ENCODE measurements around the gene COMMD1.
"Not testable (repeated sequence)": the region's sequence is repeated elsewhere in the genome, so short reads cannot be mapped to it uniquely, and the experiment has no call there.

COMMD1 gene

DNA sequence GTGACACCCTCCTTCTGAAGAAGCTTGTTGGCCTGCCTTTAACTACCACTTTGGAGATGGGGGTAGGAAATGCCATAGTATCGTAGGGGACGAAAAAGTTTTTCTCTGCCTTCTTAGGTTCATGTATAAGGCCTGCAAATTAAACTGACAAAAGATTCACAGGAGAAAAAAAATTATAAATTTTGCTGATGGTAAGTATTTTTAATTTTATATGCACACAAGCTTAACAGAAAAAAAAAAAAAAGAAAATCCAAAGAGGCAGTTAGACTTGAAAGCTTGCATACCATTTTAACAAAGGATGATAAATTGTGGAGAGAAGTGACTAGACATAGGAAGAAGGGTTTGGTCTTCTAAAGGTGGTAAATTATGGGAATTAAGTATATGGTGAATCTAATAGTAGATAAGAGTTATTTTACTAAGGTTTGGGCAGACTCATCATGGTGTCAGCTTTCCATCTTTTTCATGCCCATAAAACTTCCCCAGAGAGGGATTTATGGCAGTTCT lies 227.9 kb downstream of the COMMD1 start:
- no peak overlapping the region for H3K4me3 Mint-ChIP-seq
- peaks cover 3% of the 10 kb centered on the region for H3K36me3 Mint-ChIP-seq (ENCODE audit: low read depth)
- H3K4me1 Mint-ChIP-seq = peaks cover 10% of the 10 kb centered on the region
- DNase-seq = no peak
- H3K9me3 Mint-ChIP-seq = peaks cover 4% of the 10 kb centered on the region
- ATAC-seq = no peak
- H3K27ac Mint-ChIP-seq = no peak overlapping the region
- H3K27me3 Mint-ChIP-seq = no peaks in the 10 kb centered on the region

DNA sequence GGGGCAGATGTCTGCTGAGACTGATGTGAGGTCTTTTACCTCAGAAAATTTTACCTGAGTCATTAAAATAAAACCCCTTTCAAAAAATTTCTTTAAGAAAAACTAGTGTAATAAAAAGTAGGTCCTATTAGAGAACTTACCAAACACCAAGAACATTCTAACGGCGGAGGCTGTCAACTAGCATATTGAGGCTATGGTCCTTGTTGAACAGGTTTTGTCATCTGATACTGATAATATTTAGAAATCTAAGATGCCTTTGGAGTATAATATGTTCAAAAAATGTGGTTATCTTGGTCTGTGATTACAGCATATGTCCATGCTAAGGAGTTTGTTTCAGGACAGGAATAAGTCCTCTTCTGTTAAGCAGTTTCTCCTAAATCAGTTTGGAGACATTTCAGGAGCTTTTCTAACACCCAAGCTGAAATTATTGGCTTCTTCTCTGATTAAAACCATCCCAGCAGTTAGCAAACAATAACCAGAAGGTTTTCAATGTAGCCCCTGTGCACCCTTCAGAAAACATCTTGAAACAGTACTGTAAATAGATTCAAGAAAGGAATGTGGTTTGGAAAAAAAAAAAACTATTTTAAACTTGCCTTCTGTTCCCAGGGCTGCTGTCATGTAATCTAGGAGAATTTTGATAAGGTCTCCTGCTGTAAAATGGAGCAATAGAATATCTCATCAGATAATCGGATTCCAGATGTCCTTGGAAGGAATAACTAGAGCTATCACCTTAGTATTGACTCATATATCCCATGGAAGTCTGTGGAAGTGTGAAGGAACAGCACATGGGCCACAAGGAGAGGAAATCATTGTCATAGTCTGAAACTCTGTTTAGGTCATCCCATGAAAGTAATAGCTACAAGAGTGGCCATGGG lies 231.7 kb downstream of the COMMD1 start:
- Mint-ChIP-seq H3K4me1 (peaks cover 7% of the 10 kb centered on the region), H3K4me3 (no peak overlapping the region), H3K27me3 (no peaks in the 10 kb centered on the region), H3K9me3 (peaks cover 4% of the 10 kb centered on the region), H3K27ac (no peak overlapping the region), H3K36me3 (ENCODE audit: low read depth) (peaks cover 3% of the 10 kb centered on the region)
- ATAC-seq (no peak), DNase-seq (no peak)

DNA sequence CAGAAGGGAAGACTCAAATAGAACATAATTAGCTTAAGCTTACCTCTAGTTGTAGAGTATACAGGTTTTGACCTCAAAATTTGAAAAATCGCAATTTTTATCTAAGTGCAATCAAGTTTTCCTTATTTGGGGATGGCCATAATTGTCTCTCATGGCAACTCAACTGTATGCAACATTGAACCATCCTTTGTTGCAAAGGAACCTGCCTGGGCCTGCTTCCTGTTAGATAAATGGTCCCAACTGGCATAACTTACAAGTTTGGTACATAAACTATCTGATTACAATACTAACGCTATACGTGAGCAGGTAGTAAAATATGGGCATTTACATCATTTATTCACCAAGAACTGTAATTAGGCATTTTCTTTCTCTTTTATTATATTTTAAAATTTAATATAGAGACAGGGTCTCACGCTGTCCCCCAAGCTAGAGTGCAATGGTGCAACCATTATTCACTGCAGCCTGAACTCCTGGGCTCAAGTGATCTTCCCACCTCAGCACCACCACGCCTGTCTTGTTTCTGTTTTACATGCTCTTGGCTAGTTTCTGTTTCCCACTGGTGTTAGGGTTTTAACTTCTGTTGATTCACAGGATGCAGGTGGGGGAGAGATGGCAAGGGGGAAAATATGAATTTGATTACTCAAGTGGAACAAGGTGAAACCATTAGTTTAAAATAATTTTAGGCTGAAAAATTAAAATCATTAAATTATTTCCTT lies 235.1 kb downstream of the COMMD1 start:
- Mint-ChIP-seq H3K36me3 (ENCODE audit: low read depth) (peaks cover 3% of the 10 kb centered on the region), H3K9me3 (no peaks in the 10 kb centered on the region), H3K27me3 (no peaks in the 10 kb centered on the region), H3K4me1 (peaks cover 14% of the 10 kb centered on the region), H3K27ac (no peak overlapping the region), H3K4me3 (no peak overlapping the region)
- ATAC-seq = peak; percentile 61
- DNase-seq = no peak

DNA sequence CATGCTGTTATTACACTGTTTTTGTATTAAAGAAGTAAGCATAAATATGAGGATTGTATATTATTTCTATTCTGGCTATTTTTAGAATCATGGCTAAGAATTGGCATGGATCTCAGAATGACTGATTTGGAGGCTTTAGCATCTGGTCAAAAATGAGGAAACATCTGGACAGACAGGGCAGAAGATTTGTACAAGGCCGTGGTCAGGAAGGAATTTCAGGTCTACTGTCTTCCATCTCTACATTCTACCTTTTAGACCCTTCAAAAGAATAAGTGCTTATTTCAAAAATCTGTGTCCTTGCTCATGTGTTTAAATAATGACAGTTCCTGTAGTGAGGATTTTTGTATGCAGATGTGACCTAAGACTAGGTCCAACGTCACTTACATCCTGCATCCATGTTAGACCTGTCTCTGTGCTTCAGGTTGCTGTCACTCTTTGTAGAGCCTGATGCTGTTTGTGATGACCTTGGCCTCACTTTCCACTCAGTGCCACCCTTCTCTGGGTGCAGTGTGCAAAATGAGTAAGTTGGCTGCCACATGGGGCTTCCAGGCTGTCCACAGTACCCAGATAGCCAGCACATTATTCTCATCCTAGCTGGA lies 235.8 kb downstream of the COMMD1 start:
- no peak for ATAC-seq
- no peak overlapping the region for H3K4me3 Mint-ChIP-seq
- no peaks in the 10 kb centered on the region for H3K36me3 Mint-ChIP-seq (ENCODE audit: low read depth)
- H3K27ac Mint-ChIP-seq = no peak overlapping the region
- DNase-seq = no peak
- no peaks in the 10 kb centered on the region for H3K27me3 Mint-ChIP-seq
- no peaks in the 10 kb centered on the region for H3K9me3 Mint-ChIP-seq
- peaks cover 15% of the 10 kb centered on the region for H3K4me1 Mint-ChIP-seq

DNA sequence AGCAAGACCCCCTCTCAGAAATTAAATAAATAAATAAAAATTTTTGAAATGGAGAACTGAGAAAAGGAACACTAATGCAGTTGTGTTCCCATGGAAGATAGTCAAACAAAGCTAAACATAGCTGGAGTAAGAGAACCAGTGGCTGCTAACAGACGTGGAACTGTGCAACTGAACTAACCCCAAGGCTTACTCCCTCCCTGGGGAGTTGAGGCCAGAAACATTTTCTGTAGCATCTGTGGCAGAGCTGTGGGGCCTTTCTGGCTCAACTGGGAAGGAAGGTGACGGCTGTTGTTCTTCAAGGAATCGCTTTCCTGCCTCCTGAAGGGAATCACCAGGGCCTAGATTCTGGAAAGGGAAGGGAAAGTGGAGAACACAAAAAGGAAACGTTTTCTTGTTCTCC lies 236.6 kb downstream of the COMMD1 start:
- H3K4me3 Mint-ChIP-seq = no peak overlapping the region
- H3K27me3 Mint-ChIP-seq = no peaks in the 10 kb centered on the region
- no peak for ATAC-seq
- no peaks in the 10 kb centered on the region for H3K9me3 Mint-ChIP-seq
- peaks cover 20% of the 10 kb centered on the region for H3K4me1 Mint-ChIP-seq
- DNase-seq = no peak
- no peak overlapping the region for H3K27ac Mint-ChIP-seq
- no peaks in the 10 kb centered on the region for H3K36me3 Mint-ChIP-seq (ENCODE audit: low read depth)

DNA sequence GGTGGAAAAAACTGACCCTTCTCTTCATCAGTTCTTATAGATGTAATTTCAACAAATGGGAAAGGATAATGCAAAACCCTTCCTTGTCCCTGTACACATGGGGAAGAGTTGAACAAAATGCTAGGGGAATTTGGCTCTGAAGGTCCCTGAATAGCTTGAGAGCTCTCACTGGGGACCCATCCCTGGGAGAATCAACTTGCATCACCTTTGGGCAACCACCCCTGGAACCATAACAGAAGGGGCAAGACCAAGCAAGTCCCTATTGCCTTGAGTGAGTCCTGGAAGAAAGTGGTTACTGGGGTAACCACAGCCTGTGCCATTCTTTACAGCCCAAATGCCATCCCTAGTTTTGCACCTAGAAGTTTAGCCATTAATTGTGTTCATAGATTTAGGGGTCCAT lies 238.2 kb downstream of the COMMD1 start:
- Mint-ChIP-seq H3K27ac (no peak overlapping the region), H3K36me3 (ENCODE audit: low read depth) (peaks cover 6% of the 10 kb centered on the region), H3K4me3 (no peak overlapping the region), H3K27me3 (no peaks in the 10 kb centered on the region), H3K4me1 (peaks cover 23% of the 10 kb centered on the region), H3K9me3 (no peaks in the 10 kb centered on the region)
- DNase-seq (no peak), ATAC-seq (no peak)

DNA sequence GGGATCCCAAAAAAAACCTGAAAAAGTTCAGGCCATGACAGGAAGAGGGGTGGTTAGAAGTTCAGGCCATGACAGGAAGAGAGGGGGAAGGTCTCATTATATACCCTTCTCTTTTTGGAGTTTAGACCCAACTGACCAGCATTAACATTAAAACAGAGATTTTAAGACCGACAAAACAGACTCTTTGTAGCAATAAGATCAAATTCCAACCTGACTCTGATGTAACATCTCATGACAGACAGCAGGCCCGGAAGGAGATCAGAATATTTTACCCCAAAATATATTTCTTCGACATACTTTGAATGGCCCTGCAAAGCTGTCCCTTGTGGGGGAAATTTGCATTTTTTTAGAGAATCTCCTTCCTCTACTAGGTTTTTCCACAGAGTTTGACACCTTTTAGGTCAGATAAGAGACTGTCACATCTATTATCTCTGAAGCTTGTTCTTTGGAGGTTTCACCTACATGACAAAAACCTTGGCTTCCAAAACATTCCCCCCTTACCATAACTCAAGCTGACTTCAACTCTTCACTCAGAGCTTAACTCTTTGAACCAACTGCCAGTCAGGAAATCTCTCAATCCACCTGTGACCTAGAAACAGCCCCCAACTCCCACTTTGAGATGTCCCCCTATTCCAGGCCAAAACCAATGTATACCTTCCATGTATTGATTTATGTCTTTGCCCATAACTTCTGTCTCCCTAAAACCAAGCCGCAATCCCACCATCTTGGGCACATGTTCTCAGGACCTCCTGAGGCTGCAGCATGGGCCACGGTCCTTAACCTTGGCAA lies 239.4 kb downstream of the COMMD1 start:
- Mint-ChIP-seq H3K27ac (no peak overlapping the region), H3K36me3 (ENCODE audit: low read depth) (peaks cover 6% of the 10 kb centered on the region), H3K27me3 (no peaks in the 10 kb centered on the region), H3K9me3 (no peaks in the 10 kb centered on the region), H3K4me1 (peaks cover 28% of the 10 kb centered on the region), H3K4me3 (no peak overlapping the region)
- DNase-seq = no peak
- no peak for ATAC-seq

DNA sequence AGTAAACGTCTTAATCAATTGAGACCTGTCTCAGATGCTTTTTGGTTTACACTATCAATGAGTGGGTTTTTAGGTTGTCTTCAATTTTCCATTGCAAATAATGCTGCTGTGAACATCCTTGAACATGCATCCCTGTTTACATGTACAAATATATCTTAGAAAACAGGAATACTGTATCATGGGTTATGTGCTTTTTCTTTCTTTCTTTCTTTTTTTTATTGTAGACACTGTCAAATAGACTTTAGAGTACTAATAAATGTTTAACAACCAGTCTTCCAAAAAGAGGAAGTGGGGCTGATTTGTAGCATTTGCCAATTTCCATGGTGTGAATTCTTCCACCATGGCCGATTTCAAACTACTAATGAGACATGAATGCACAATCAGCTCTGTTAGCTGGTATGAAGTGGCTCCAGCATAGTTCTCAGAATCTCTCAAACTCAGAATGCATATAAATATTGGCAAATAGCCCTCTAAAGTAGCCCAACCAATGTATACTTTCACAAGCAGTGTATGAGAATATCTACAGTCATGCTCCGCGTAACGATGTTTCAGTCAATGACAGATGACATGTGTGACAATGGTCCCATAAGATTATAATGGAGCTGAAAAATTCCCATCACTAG lies 240.1 kb downstream of the COMMD1 start:
- Mint-ChIP-seq H3K4me3 (no peak overlapping the region), H3K36me3 (ENCODE audit: low read depth) (peaks cover 6% of the 10 kb centered on the region), H3K9me3 (no peaks in the 10 kb centered on the region), H3K27me3 (no peaks in the 10 kb centered on the region), H3K4me1 (peaks cover 25% of the 10 kb centered on the region), H3K27ac (no peak overlapping the region)
- ATAC-seq (no peak), DNase-seq (no peak)

DNA sequence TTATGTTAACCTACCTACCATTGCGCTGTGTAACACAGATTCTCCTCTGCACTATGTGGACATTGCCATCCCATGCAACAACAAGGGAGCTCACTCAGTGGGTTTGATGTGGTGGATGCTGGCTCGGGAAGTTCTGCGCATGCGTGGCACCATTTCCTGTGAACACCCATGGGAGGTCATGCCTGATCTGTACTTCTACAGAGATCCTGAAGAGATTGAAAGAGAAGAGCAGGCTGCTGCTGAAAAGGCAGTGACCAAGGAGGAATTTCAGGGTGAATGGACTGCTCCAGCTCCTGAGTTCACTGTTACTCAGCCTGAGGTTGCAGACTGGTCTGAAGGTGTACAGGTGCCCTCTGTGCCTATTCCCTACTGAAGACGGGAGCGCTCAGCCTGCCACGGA lies 241.3 kb downstream of the COMMD1 start:
- H3K4me1 Mint-ChIP-seq = peaks cover 21% of the 10 kb centered on the region
- H3K4me3 Mint-ChIP-seq; H3K36me3 Mint-ChIP-seq (ENCODE audit: low read depth); H3K9me3 Mint-ChIP-seq; ATAC-seq; H3K27me3 Mint-ChIP-seq: not testable (repeated sequence)
- DNase-seq = peak; percentile 13
- H3K27ac Mint-ChIP-seq = peak overlapping the region; percentile 34

DNA sequence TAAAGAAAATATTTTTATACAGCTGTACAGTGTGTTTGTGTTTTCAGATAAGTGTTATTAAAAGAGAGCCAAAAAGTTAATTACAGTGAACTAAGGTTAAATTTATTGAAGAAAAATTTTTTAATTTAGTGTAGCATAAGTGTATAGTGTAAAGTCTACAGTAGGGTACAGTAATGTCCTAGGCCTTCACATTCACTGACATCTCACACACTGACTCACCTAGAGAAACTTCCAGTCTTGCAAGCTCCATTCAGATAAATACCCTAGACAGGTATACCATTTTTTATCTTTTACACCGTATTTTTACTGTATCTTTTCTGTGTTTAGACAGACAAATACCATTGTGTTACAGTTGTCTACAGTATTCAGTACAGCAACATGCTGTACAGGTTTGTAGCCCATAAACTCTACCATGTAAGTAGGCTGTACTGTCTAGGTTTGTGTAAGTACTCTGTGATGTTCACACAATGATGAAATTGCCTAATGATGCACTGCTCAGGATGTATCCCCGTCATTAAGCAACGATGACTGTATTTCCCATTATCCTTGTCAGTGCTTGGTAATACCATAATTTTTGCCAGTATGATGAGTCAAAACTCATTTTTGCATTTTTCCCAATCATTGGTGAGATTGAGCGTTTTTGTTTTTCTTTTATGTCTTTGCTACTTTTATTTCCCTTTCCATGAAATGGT lies 242.3 kb downstream of the COMMD1 start:
- no peaks in the 10 kb centered on the region for H3K9me3 Mint-ChIP-seq
- peaks cover 6% of the 10 kb centered on the region for H3K36me3 Mint-ChIP-seq (ENCODE audit: low read depth)
- no peak for ATAC-seq
- H3K4me3 Mint-ChIP-seq = no peak overlapping the region
- H3K4me1 Mint-ChIP-seq = peaks cover 21% of the 10 kb centered on the region
- H3K27me3 Mint-ChIP-seq = no peaks in the 10 kb centered on the region
- no peak for DNase-seq
- no peak overlapping the region for H3K27ac Mint-ChIP-seq

DNA sequence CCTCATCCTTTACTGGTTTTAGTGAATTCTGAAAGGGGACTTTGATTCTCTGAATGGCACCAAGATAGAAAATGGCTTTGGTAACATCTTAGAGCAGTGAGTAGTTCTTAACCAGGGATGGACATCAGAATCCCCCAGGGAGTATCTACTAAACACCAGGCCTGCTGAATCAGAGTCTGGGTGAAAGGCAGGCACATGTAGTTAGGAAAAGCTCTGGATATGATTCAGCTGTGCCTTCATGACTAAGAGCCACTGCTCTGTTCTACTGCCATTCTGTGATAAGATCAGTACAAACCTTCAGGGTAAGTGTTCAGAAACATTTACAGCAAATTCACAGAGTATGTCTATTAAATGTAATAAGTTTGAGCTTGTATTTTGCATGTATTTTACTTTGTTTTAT lies 244.2 kb downstream of the COMMD1 start:
- no peak overlapping the region for H3K27ac Mint-ChIP-seq
- no peak for DNase-seq
- H3K9me3 Mint-ChIP-seq = peaks cover under 1% of the 10 kb centered on the region
- peak; percentile 89 for ATAC-seq
- H3K4me3 Mint-ChIP-seq = no peak overlapping the region
- no peaks in the 10 kb centered on the region for H3K27me3 Mint-ChIP-seq
- peaks cover 6% of the 10 kb centered on the region for H3K36me3 Mint-ChIP-seq (ENCODE audit: low read depth)
- H3K4me1 Mint-ChIP-seq = peaks cover 21% of the 10 kb centered on the region

DNA sequence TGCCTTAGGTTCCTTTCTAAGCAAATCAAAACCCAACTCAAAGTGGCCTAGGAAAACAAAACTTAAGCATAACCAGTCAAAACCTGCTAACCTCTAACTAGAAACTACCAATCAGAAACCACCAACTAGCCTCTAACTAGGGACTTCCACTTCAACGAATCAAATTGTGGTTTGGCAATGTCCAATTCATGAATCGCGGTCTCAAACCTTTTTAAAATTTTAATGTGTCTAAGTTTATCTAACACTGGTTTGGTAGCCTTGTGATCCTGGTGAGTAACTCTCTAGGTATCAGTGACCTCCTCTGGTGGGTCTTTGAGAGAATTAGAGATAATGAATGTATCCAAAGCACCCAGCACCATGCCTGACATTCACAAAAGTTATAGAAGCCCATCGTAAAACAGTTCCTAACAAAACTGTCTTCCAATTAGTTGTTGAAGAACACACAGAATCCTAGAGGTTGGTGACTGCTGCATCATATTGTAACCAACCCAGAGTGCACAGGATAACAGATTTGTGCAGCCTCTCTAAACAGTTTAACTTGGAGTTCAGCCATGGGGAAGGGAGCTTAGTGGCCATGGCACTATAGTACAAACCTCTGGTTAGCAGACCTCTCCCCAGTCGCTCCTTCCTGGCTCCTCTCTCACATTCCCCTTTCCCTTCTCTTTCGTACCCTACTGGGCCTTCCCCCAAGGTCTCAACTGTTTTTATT lies 245.3 kb downstream of the COMMD1 start:
- Mint-ChIP-seq H3K27ac (no peak overlapping the region), H3K4me1 (peaks cover 13% of the 10 kb centered on the region), H3K9me3 (peaks cover 4% of the 10 kb centered on the region), H3K36me3 (ENCODE audit: low read depth) (peaks cover 6% of the 10 kb centered on the region), H3K4me3 (no peak overlapping the region), H3K27me3 (no peaks in the 10 kb centered on the region)
- no peak for DNase-seq
- no peak for ATAC-seq

DNA sequence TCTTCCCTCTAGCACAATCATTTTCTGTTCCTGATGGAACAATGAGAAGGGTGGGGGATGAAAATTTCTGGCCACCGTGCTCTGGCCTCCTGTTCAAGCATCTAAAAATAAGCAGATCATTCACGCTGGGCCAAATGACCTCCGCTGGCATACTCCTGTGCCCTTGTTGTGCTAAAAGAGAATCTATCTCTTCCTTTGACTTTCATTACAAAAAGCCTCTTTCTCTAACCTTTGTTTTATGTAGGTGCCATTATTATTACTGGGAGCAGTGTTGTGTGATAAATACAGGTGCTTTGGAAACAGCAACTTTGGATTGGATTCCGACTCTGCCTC lies 245.8 kb downstream of the COMMD1 start:
- H3K4me1 Mint-ChIP-seq = peaks cover 13% of the 10 kb centered on the region
- DNase-seq (no peak), ATAC-seq (no peak)
- peaks cover 4% of the 10 kb centered on the region for H3K9me3 Mint-ChIP-seq
- no peak overlapping the region for H3K4me3 Mint-ChIP-seq
- H3K27ac Mint-ChIP-seq = no peak overlapping the region
- no peaks in the 10 kb centered on the region for H3K27me3 Mint-ChIP-seq
- H3K36me3 Mint-ChIP-seq (ENCODE audit: low read depth) = peaks cover 6% of the 10 kb centered on the region
